ENCODE data around the gene ZNF891. TPM values are rescaled to one million over a fixed set of nuclear protein-coding genes. Genes with fewer than 3 reads are reported as not detected.
A peak's percentile ranks its signal among the peaks of the same experiment; 100 is the strongest.

ZNF891 gene
- total RNA-seq, 2 experiments from 2014 or later = 3.2 to 5.0 TPM

DNA sequence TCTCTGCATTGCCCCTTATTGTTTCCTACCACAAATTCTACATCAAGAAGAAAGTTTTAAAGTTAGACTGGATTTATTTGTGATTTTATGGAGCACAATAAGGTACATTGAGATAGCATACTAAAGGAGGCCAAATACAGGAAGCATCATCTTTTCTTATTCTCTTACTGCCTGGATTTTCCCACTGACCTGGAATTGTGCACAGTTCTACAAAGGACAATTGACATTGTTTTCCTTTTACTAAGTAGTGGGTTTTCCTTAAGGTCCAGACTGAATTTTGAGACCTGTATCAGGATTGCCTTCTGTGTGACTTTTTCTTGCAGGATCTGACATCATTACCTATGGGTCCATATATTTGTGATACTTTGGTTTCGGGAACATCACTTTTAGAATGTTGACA is 68.1 kb downstream of the ZNF891 start:
- no peak for DNase-seq (ENCODE audit: low spot score)
- no peak overlapping the region for H3K4me3 ChIP-seq (ENCODE audit: low read depth, low read length, poor library complexity, severe bottlenecking)
- H3K27ac ChIP-seq (ENCODE audit: low read depth, low read length, poor library complexity, severe bottlenecking) = no peak overlapping the region
- intact Hi-C loops (cut with micrococcal nuclease; ENCODE audit: unreplicated experiment) = no loop called here
- no peaks in the 10 kb centered on the region for H3K9me2 ChIP-seq (ENCODE audit: insufficient read depth, low read length)
- ChIA-PET POLR2A (no interaction called here), CTCF (ENCODE audit: unreplicated experiment) (no interaction called here)
- H3K4me2 ChIP-seq (ENCODE audit: low read length) = no peak overlapping the region
- H4K20me1 ChIP-seq (ENCODE audit: insufficient read depth, low read length) = no peaks in the 10 kb centered on the region
- H3K4me1 ChIP-seq (ENCODE audit: insufficient read depth, low read length, poor library complexity, severe bottlenecking) = no peaks in the 10 kb centered on the region
- peaks cover 85% of the 10 kb centered on the region for H3K9me3 ChIP-seq (ENCODE audit: low read length)
- TF ChIP-seq EZH2phosphoT487 (IDR thresholded peaks at IDR 0.05; ENCODE audit: borderline replicate concordance, low read depth, low read length) = no peak
- TF ChIP-seq, protein P1, sequence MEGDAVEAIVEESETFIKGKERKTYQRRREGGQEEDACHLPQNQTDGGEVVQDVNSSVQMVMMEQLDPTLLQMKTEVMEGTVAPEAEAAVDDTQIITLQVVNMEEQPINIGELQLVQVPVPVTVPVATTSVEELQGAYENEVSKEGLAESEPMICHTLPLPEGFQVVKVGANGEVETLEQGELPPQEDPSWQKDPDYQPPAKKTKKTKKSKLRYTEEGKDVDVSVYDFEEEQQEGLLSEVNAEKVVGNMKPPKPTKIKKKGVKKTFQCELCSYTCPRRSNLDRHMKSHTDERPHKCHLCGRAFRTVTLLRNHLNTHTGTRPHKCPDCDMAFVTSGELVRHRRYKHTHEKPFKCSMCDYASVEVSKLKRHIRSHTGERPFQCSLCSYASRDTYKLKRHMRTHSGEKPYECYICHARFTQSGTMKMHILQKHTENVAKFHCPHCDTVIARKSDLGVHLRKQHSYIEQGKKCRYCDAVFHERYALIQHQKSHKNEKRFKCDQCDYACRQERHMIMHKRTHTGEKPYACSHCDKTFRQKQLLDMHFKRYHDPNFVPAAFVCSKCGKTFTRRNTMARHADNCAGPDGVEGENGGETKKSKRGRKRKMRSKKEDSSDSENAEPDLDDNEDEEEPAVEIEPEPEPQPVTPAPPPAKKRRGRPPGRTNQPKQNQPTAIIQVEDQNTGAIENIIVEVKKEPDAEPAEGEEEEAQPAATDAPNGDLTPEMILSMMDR (conservative IDR thresholded peaks at IDR 0.05; ENCODE audit: low read length) = no peak
- peaks cover 30% of the 10 kb centered on the region for H3K36me3 ChIP-seq (ENCODE audit: insufficient read depth, low read length)
- H3K79me2 ChIP-seq (ENCODE audit: insufficient read depth, low read depth, low read length) = no peaks in the 10 kb centered on the region
- no peak overlapping the region for H2AFZ ChIP-seq (ENCODE audit: low read length)
- no TSS peak for BruUV-seq (replicated peaks)

DNA sequence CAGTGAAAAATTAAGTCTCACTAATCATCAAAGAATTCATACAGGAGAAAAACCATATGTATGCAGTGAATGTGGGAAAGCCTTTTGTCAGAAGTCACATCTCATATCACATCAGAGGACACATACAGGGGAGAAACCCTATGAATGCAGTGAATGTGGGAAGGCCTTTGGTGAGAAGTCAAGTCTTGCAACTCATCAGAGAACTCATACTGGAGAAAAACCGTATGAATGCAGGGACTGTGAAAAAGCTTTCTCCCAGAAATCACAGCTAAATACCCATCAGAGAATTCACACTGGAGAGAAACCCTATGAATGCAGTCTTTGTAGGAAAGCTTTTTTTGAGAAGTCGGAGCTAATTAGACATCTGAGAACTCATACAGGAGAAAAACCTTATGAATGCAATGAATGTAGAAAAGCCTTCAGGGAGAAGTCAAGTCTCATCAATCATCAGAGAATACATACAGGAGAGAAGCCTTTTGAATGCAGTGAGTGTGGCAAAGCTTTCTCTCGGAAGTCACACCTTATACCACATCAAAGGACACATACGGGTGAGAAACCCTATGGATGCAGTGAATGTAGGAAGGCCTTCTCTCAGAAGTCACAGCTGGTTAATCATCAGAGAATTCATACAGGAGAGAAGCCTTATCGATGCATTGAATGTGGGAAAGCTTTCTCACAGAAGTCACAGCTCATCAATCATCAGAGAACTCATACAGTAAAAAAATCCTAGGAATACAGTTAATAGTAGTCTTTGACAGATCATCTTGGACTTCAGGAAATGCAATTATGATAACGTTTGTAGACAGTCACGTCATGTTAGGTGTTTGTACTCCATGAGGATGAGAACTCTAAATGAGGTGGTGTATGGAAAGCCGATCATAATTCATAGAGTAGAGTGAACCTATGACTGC is 71.6 kb downstream of the ZNF891 start:
- no peak for TF ChIP-seq EZH2phosphoT487 (IDR thresholded peaks at IDR 0.05; ENCODE audit: borderline replicate concordance, low read depth, low read length)
- TF ChIP-seq, protein P1 (conservative IDR thresholded peaks at IDR 0.05; ENCODE audit: low read length) = no peak
- Histone ChIP-seq H3K4me3 (ENCODE audit: low read depth, low read length, poor library complexity, severe bottlenecking) (no peak overlapping the region), H3K9me2 (ENCODE audit: insufficient read depth, low read length) (no peaks in the 10 kb centered on the region), H3K4me1 (ENCODE audit: insufficient read depth, low read length, poor library complexity, severe bottlenecking) (no peaks in the 10 kb centered on the region), H4K20me1 (ENCODE audit: insufficient read depth, low read length) (no peaks in the 10 kb centered on the region), H3K79me2 (ENCODE audit: insufficient read depth, low read depth, low read length) (no peaks in the 10 kb centered on the region), H3K9me3 (ENCODE audit: low read length) (peaks cover 79% of the 10 kb centered on the region), H3K27ac (ENCODE audit: low read depth, low read length, poor library complexity, severe bottlenecking) (no peak overlapping the region), H2AFZ (ENCODE audit: low read length) (no peak overlapping the region), H3K36me3 (ENCODE audit: insufficient read depth, low read length) (peaks cover 56% of the 10 kb centered on the region), H3K4me2 (ENCODE audit: low read length) (no peak overlapping the region)
- ChIA-PET POLR2A (no interaction called here), CTCF (ENCODE audit: unreplicated experiment) (no interaction called here)
- peak; percentile 24 for DNase-seq (ENCODE audit: low spot score)
- intact Hi-C loops (cut with micrococcal nuclease; ENCODE audit: unreplicated experiment) = no loop called here
- BruUV-seq (replicated peaks) = no TSS peak

DNA sequence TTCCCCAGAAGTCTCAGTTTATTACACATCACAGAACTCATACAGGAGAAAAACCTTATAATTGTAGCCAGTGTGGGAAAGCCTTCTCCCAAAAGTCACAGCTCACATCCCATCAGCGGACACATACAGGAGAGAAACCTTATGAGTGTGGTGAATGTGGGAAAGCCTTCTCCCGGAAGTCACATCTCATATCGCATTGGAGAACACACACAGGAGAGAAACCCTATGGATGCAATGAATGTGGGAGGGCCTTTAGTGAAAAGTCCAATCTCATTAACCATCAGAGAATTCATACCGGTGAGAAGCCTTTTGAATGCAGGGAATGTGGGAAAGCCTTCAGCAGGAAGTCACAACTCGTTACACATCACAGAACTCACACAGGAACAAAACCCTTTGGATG is 72.6 kb downstream of the ZNF891 start:
- no peaks in the 10 kb centered on the region for H3K79me2 ChIP-seq (ENCODE audit: insufficient read depth, low read depth, low read length)
- no peak overlapping the region for H2AFZ ChIP-seq (ENCODE audit: low read length)
- CTCF ChIA-PET (ENCODE audit: unreplicated experiment) = no interaction called here
- H3K4me2 ChIP-seq (ENCODE audit: low read length) = no peak overlapping the region
- no peak for TF ChIP-seq EZH2phosphoT487 (IDR thresholded peaks at IDR 0.05; ENCODE audit: borderline replicate concordance, low read depth, low read length)
- TF ChIP-seq, protein P1 (conservative IDR thresholded peaks at IDR 0.05; ENCODE audit: low read length) = no peak
- H3K4me1 ChIP-seq (ENCODE audit: insufficient read depth, low read length, poor library complexity, severe bottlenecking) = no peaks in the 10 kb centered on the region
- H3K9me2 ChIP-seq (ENCODE audit: insufficient read depth, low read length) = no peaks in the 10 kb centered on the region
- no peaks in the 10 kb centered on the region for H4K20me1 ChIP-seq (ENCODE audit: insufficient read depth, low read length)
- H3K4me3 ChIP-seq (ENCODE audit: low read depth, low read length, poor library complexity, severe bottlenecking) = no peak overlapping the region
- no TSS peak for BruUV-seq (replicated peaks)
- peaks cover 80% of the 10 kb centered on the region for H3K9me3 ChIP-seq (ENCODE audit: low read length)
- POLR2A ChIA-PET = no interaction called here
- intact Hi-C loops (cut with micrococcal nuclease; ENCODE audit: unreplicated experiment) = no loop called here
- H3K36me3 ChIP-seq (ENCODE audit: insufficient read depth, low read length) = peaks cover 66% of the 10 kb centered on the region
- H3K27ac ChIP-seq (ENCODE audit: low read depth, low read length, poor library complexity, severe bottlenecking) = no peak overlapping the region
- no peak for DNase-seq (ENCODE audit: low spot score)

Data from OCI-LY7 (cell line).